Activated CD8-positive, alpha-beta memory T cell treated with anti-CD3 and anti-CD28 coated beads for 1 hour (primary cell): ENCODE results near the gene TMEM123.
A peak's percentile ranks its signal among the peaks of the same experiment; 100 is the strongest.
"Not testable (repeated sequence)": the region's sequence is repeated elsewhere in the genome, so short reads cannot be mapped to it uniquely, and the experiment has no call there.

Experiments
- DNase-seq, 2 donors: peaks; one replicate each; pipeline ENCODE4 v3.0.0-alpha.2; 2020; ENCODE audit warnings: low read depth in 1 of 2; ENCODE audit errors: extremely low read depth in 1 of 2

TMEM123 gene

GRCh38 chr11:102398297-102398696 lies 54.3 kb downstream of the TMEM123 start:
- DNase-seq = no peak

- no peak for DNase-seq
Observed at GRCh38 chr11:102396708-102397563, 55.6 kb downstream of the TMEM123 start.

GRCh38 chr11:102395720-102396393 lies 56.7 kb downstream of the TMEM123 start:
- DNase-seq = no peak

- no peak for DNase-seq
Observed at GRCh38 chr11:102393272-102393730, 59.3 kb downstream of the TMEM123 start.

GRCh38 chr11:102391549-102392237 lies 60.9 kb downstream of the TMEM123 start:
- no peak for DNase-seq

GRCh38 chr11:102390667-102391465 lies 61.7 kb downstream of the TMEM123 start:
- peak in 1 of 2 donors; percentile 15 for DNase-seq

- DNase-seq = no peak
Observed at GRCh38 chr11:102389253-102389652, 63.3 kb downstream of the TMEM123 start.

GRCh38 chr11:102387043-102387781 lies 65.4 kb downstream of the TMEM123 start:
- DNase-seq = no peak

GRCh38 chr11:102386136-102386734 lies 66.3 kb downstream of the TMEM123 start:
- no peak for DNase-seq

GRCh38 chr11:102385085-102386007 lies 67.2 kb downstream of the TMEM123 start:
- DNase-seq = no peak

GRCh38 chr11:102384419-102385079 lies 68.0 kb downstream of the TMEM123 start:
- DNase-seq = no peak

- no peak for DNase-seq
Observed at GRCh38 chr11:102383839-102384238, 68.7 kb downstream of the TMEM123 start.

GRCh38 chr11:102382384-102382783 lies 70.2 kb downstream of the TMEM123 start:
- no peak for DNase-seq

- DNase-seq = no peak
Observed at GRCh38 chr11:102378818-102379217, 73.7 kb downstream of the TMEM123 start.

- DNase-seq = no peak
Observed at GRCh38 chr11:102377891-102378290, 74.7 kb downstream of the TMEM123 start.

- DNase-seq = no peak
Observed at GRCh38 chr11:102375720-102376399, 76.7 kb downstream of the TMEM123 start.

- DNase-seq = not testable (repeated sequence)
Observed at GRCh38 chr11:102374633-102375424, 77.7 kb downstream of the TMEM123 start.
